GM19099 (cell line): ENCODE data around the gene ATXN7L1.

ENCODE experiments used
- POLR2A ChIP-seq: IDR thresholded peaks from 3 replicates; pipeline ENCODE4 v1.6.1; 2011; ENCODE audit warnings: low read depth; ENCODE audit not compliant: insufficient read length; ENCODE audit errors: extremely low read depth

ATXN7L1 gene

GRCh38 chr7:105878746-105879605 is 2.6 kb upstream of the ATXN7L1 start:
- no peak for TF ChIP-seq POLR2A

GRCh38 chr7:105877736-105878135 is 1.3 kb upstream of the ATXN7L1 start:
- TF ChIP-seq POLR2A = no peak

- TF ChIP-seq POLR2A = no peak
Observed at GRCh38 chr7:105876964-105877601, 684 bp upstream of the ATXN7L1 start.

- no peak for TF ChIP-seq POLR2A
Observed at GRCh38 chr7:105875505-105875904, 894 bp downstream of the ATXN7L1 start.

GRCh38 chr7:105874055-105874454 is 2.3 kb downstream of the ATXN7L1 start:
- no peak for TF ChIP-seq POLR2A

- TF ChIP-seq POLR2A = no peak
Observed at GRCh38 chr7:105872491-105872890, 3.9 kb downstream of the ATXN7L1 start.

GRCh38 chr7:105871142-105871541 is 5.3 kb downstream of the ATXN7L1 start:
- TF ChIP-seq POLR2A = no peak

- TF ChIP-seq POLR2A = no peak
Observed at GRCh38 chr7:105866102-105866801, 10.1 kb downstream of the ATXN7L1 start.

GRCh38 chr7:105863876-105864275 is 12.5 kb downstream of the ATXN7L1 start:
- no peak for TF ChIP-seq POLR2A

- TF ChIP-seq POLR2A = no peak
Observed at GRCh38 chr7:105862770-105863169, 13.6 kb downstream of the ATXN7L1 start.

- no peak for TF ChIP-seq POLR2A
Observed at GRCh38 chr7:105862276-105862675, 14.1 kb downstream of the ATXN7L1 start.

- TF ChIP-seq POLR2A = no peak
Observed at GRCh38 chr7:105861224-105861623, 15.2 kb downstream of the ATXN7L1 start.

GRCh38 chr7:105860793-105861192 is 15.6 kb downstream of the ATXN7L1 start:
- no peak for TF ChIP-seq POLR2A

- no peak for TF ChIP-seq POLR2A
Observed at GRCh38 chr7:105857009-105857952, 19.1 kb downstream of the ATXN7L1 start.

- TF ChIP-seq POLR2A = no peak
Observed at GRCh38 chr7:105854498-105854897, 21.9 kb downstream of the ATXN7L1 start.

- no peak for TF ChIP-seq POLR2A
Observed at GRCh38 chr7:105853931-105854419, 22.4 kb downstream of the ATXN7L1 start.
